HTR-8/SVneo (cell line): Measurements from ENCODE around the gene GRK1.

Experiments
- DNase-seq: peaks from one replicate; pipeline ENCODE4 v3.0.0; 2011; ENCODE audit warnings: low spot score, mixed read lengths; ENCODE audit not compliant: insufficient read length
- FAIRE-seq: peaks from 2 replicates; lab custom pipeline; 2011; peaks lifted over from hg19 to GRCh38; lab: Jason Lieb, UNC

Gene GRK1

DNA sequence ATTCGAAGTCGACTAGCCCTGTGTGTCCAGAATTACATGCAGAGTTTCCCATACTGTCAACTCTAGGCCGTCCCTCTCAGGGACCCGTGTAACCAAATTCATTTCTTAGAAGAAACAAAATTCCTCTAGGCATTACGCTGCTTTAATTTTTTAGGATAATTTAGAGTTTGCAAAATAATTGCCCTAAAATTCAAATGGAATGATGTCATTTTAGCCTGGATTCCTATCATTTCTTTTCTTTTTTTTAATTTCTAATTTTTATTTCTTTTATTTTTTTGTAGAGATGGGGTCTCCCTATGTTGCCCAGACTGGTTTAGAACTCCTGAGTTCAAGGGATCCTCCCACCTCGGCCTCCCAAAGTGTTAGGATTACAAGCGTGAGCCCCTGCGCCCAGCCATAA lies 7.7 kb upstream of the GRK1 start:
- DNase-seq (no peak), FAIRE-seq (no peak)

DNA sequence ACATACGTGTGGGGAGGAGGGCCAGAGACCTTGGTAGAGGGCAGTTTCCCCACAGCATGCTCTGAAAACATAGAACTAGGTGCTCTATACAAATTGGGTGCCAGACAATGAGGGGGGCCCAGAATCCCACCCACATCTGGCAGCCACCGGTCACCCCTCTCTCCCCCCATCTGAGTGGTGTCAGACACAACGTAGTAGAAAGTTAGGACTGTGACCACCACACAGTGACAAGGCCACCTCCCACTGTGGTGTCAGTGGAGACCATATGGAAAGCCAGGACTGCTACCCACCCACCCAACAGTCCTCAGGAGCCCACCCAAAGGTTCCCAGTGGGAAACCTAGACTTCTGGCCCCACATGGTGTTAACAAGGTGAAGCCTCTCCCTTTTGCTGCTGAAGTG lies 7.0 kb upstream of the GRK1 start:
- DNase-seq: no peak
- no peak for FAIRE-seq

DNA sequence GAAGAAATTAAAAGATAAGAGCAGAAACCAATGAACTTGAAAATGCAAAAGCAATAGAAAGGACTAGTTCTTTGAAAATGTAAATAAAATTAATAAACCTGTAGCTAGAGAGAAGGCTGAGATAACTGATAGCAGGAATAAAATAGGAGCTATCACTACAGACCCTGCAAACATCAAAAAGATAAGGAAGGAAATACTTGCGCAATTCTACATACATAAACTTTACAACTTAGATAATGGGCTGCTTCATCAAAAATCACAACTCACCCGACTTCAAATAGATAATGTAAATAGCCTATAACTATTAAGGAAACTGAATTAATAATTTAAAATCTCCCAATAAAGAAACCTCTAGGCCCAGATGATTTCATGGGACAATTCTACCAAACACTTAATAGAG lies 5.5 kb upstream of the GRK1 start:
- FAIRE-seq (no peak), DNase-seq (no peak)

DNA sequence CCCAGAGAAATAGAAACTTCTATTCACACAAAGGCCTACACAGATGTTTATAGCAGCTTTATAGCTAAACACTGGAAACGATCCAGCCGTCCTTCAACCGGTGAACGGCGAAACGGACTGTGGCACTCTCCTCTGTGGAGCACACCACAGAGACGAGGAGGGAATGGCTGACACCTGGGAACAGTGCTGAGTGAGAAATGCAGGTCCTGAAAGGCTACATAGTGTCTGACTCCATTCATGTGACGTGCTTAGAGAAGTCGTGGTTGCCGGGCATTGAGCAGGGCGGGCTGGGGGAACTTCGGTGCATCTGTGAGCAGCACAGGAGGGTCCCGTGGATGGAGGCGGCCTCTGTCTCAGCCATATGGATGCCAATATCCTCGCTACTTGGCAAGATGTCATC lies 3.1 kb upstream of the GRK1 start:
- no peak for FAIRE-seq

DNA sequence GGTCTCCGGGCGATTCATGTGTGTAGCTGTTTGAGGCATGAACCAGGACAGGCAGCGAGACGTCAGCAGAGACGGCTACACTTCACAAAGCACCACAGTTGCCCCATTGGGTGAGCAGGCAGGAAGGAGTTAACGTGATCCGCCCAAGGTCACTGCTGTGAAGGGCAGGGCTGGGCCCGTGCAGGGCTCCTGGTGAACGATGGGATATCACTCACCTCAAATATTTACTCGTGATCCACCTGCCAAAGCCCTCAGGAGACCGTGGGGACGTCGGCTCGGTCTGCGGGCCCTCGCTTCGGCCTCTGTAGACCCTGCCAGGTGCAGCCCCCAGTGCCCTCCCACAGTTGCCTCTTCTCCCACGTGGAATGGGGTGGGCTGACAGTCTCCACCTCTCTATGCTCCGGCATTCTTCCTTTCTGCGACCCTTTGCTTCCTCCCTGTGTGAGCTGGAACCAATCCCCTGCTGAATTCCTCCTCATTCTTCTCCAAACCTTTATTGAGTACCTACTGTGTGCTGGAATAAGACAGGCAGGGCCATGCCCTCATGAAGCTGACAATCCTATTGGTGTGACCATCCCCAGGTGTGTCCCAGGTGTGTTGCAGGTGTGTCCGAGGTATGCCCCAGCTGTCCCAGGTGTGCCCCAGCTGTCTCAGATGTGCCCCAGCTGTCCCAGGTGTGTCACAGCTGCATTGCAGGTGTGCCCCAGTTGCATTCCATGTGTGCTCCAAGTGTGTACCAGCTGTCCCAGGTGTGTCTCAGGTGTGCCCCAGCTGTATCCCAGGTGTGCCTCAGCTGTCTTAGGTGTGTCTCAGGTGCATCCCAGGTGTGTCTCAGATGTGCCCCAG lies 2.0 kb upstream of the GRK1 start:
- FAIRE-seq (no peak), DNase-seq (no peak)

More for the DNA sequence above, 3.1 kb upstream of the GRK1 start:
- DNase-seq: no peak

DNA sequence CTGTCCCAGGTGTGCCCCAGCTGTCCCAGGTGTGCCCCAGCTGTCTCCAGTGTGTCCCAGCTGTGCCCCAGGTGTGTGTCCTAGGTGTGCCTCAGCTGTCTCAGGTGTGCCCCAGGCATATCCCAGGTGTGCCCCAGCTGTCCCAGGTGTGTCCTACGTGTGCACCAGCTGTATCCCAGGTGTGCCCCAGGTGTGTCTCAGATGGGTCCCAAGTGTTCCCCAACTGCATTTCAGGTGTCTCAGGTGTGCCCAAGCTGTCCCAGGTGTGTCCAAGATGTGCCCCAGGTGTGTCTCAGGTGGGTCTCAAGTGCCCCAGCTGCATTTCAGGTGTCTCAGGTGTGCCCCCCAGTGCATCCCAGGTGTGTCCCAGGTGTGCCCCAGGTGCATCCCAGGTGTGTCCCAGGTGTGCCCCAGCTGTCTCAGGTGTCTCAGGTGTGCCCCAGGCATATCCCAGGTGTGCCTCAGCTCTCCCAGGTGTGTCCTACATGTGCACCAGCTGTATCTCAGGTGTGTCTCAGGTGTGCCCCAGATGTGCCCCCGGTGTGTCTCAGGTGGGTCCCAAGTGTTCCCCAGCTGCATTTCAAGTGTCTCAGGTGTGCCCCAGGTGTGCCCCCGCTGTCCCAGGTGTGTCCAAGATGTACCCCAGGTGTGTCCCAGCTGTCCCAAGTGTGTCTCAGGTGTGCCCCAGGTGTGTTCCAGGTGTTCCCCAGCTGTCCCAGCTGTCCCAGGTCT lies 1.3 kb upstream of the GRK1 start:
- no peak for DNase-seq
- no peak for FAIRE-seq

DNA sequence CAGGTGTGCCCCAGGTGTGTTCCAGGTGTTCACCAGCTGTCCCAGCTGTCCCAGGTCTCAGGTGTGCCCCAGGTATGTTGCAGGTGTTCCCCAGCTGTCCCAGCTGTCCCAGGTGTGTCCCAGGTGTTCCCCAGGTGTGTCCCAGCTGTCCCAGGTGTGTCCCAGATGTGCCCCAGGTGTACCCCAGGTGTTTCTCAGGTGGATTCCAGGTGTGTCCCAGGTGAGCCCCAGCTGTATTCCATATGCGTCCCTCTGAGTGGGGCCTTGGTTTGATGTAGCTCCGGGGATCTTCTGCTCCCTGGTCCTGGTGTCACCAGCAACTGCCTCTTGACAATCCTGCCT lies 719 bp upstream of the GRK1 start:
- FAIRE-seq (no peak), DNase-seq (no peak)

DNA sequence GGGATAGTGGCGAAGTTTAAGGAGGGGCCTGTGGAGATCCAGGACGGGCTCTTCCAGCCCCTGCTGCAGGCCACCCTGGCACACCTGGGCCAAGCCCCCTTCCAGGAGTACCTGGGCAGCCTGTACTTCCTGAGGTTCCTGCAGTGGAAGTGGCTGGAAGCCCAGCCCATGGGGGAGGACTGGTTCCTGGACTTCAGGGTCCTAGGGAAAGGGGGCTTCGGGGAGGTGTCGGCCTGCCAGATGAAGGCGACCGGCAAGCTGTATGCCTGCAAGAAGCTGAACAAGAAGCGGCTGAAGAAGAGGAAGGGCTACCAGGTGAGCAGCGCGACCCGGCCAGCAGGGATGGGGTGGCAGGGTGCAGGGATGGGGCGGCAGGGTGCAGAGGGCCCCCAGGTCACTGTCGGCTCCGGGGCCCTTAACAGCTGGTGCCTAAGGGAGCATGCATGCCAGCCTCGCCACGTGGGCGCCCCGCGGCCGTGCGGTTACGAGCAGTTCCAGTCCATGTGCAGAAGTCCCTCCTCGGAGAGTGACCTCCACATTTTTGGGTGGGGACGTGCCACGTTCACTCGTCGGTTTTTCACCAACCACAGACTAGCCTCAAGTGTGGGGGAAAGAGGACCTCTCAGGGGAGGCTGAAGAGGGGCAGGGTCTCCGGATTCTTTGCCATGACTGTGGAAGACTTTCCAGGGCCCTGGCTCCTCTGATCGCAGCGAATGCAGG lies 912 bp downstream of the GRK1 start:
- DNase-seq (no peak), FAIRE-seq (no peak)

DNA sequence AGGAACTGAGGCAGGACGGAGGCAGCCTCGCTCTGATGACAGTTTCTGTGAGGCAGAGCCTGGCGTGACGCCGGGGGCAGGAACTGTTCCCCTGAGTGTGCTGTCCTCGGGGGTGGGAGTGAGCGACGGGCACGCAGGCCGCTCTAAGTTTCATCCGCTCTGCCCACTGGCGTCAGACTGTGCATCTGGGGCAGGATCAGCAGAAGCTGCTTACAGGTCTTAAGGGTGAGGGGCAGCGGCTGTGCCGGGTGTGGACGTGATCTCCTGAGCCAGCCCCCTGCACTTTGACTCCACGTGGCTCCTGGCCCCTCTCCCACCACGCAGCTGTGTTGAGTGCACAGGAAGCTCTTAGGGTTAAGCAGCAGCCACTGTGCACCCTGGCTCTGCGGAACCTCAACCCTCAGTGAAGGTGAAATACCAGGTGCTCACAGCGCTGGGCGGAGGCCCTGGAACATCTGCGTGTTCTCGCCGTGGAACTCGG lies 1.5 kb downstream of the GRK1 start:
- FAIRE-seq (no peak), DNase-seq (no peak)

DNA sequence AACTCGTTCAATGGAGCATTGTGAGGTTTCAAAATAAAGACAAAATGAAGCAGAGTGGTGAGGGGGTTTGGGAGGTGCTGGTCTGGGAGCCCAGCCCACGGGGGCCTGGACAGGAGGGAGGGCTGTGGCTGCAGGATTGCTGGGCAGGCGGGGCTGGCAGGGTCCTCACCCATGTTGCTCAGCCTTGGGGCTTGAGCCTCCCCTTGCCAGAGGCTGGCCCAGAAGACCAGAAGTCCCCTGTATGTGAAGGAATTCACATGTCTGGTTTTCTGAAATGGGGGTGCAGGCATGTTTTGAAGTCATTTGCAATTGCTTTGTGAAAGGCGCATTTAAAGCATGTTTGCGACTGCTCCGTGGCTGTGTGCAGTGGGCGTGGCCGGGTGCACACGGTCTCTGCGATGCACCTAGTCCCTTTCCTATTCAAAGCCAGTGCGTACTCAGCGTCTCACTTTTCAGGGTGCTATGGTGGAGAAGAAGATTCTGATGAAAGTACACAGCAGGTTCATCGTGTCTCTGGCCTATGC lies 2.3 kb downstream of the GRK1 start:
- FAIRE-seq (no peak), DNase-seq (no peak)

DNA sequence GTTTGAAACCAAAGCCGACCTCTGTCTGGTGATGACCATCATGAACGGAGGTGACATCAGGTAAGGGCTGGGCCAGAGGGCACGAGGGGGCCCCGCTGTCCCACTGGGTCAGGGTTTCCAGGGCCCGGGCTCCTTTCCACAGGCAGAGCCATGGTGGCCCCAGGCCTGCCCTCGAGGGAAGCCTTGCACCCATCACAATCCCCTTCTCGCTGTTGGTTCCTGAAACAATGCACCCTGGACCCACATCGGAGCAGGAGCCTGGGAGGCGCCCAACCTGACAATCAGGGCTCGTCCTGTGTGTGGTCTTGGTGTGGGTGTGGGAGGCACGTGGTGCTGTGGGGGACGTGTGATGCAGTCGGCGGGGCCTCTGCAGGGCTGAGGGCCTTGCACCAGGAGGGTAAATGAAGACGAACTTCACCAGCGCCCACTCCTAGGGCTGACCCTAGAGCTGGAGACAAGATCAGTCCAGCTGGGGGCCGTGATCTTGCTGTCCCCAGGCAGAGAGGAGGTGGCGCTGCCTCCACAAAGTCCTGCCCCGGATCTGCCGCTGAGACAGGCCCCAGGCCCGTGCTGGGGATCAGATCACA lies 2.8 kb downstream of the GRK1 start:
- FAIRE-seq (no peak), DNase-seq (no peak)

DNA sequence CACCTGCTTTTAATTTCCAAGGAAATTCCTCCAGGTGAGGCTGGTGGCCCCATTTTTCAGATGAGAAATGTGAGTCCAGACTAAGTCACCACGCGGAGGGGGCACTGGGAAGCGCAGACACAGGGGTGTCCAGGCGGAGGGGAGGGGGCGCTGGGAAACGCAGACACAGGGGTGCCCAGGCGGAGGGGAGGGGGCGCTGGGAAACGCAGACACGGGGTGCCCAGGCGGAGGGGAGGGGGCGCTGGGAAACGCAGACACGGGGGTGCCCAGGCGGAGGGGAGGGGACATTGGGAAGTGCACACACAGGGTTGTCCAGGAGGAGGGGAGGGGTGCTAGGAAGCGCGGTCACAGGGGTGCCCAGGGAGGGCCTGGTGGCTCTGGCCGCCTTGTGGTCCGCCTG lies 3.5 kb downstream of the GRK1 start:
- DNase-seq: no peak
- no peak for FAIRE-seq

DNA sequence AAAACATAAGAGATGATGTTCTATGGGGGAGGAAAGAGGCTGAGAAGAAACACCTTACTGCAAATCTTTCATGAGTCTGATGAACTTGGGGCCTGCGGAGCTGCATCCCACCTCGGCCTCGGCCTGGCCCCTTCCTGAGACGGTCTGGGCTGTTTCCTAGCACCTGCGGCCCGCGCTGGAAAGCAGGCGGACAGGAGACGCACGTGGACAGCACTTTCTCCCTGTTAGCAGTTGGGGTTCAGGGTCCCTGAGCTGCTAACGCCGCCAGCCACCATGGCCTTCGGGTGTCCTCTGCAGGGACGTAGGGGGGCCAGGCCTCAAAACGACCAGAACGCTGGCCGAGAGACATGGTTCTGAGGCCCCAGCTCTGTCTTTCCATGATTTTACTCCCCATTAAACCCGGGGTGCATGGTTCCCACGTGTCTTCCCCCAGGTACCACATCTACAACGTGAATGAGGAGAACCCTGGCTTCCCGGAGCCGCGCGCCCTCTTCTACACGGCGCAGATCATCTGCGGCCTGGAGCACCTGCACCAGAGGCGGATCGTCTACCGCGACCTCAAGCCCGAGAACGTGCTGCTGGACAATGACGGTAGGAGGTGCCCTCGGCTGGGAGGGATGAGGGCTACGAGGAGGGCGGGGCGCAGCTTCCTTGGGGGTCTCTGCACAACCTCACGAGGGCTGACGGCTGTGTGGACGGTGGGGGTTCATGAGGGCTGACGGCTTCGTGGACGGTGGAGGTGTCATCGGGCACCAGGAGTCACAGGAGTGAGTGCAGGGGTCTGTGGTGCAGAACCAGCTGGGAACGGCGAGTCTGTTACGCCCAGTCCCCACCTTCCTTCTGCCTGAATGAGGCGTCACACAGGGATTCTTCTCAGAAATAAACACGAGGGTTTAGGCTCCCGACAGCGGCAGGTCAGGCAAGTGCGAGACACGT lies 4.3 kb downstream of the GRK1 start:
- no peak for FAIRE-seq
- no peak for DNase-seq

DNA sequence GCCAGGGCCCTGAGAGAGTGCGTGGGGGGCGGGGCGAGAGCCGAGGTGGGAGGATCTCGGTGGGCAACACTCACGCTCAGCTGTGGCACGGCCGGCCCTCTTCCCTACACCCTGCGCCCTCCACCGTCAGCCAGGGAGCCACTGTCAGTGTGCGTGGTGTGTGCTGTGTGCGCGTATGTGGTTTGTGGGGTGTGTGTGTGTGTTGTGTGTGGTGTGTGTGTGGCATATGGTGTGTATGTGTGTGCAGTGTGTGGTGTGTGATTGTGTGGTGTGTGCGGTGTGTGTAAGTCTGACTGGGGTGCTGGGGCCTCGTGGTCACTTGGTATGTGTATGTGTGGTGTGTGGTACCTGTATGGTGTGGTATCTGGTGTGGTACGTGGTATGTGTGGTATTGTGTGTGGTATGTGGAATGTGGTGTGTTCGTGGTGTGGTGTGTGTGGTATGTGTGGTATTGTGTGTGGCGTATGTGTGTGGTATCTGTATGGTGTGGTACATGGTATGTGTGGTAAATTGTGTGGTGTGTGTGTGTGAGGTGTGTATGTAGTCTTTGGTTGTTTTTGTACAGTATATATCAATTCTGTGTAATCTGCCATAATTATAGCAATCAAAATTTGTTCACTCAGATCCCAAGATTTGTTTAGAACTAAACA lies 5.1 kb downstream of the GRK1 start:
- DNase-seq (no peak), FAIRE-seq (no peak)

DNA sequence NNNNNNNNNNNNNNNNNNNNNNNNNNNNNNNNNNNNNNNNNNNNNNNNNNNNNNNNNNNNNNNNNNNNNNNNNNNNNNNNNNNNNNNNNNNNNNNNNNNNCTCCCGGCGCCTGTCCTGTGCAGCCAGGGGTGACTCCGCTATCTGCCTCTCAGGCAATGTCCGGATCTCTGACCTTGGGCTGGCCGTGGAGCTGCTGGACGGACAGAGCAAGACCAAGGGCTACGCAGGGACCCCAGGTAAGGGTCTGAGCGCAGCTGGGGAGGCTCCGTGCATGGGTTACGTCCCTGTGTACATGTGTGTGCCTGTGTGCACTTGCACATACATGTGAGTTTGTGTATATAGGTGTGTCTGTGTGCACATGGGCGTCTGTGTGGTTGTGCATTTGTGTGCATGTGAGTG lies 55.9 kb downstream of the GRK1 start:
- FAIRE-seq (no peak), DNase-seq (no peak)

DNA sequence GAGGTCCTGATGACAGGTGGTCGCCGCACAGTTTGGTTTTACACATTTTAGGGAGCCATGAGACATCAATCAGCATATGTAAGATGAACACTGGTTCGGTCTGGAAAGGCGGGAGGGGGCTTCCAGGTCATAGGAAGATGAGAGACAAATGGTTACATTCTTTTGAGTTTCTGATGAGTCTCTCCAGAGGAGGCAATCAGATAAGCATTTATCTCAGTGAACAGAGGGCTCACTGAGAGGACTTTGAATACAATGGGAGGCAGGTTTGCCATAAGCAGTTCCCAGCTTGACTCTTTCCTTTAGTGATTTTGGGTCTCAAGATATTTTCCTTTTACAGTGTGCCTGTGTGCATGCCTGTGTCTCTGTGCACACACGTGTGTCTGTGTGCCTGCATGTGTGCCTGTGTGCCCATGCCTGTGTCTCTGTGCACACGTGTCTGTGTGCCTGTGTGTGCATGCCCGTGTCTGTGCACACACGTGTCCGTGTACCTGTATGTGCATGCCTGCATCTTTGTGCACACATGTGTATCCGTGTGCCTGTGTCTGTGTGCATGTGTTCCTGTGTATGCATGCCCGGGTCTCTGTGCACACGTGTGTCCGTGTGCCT lies 56.5 kb downstream of the GRK1 start:
- peak; percentile 86 for FAIRE-seq

DNA sequence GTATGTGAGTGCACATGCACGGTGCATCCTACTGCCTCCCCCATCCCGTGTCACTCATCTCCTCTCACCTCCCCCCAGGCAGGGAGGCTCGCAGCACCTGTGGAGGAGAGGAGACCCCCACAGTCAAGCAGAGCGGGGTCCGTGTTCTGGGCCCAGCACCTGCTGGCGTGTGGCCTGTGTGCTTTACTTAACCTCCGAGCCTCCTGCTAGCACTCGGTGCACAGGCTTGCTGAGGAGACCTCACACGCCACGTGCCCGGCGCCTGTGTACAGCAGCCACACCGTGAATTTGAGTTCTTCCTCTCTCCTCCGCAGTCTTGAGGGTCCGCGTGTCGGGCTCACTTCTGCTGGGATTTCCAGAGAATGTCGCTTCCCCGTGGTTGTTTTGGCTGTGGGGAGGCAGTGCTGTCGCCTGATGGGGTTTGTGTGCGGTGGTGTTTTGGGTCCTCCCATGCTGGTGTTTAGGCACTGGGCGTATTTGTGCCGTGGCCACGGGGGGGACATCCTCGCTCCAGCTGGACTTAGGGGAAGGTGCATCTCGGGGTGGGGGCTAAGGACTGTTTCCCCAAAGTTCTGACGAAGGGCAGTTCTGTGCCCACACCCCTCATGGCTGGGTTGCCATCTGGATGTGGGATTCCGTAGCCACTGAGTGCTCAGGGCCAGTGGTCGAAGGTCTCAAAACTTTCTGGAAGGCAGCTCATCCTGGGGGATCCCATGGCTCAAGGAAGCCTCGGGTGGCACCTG lies 57.2 kb downstream of the GRK1 start:
- FAIRE-seq (no peak), DNase-seq (no peak)

More for the DNA sequence above, 56.5 kb downstream of the GRK1 start:
- DNase-seq: no peak
